Neural cell (in vitro differentiated cells): Measurements from ENCODE around the gene SEPTIN2. TPM values are rescaled to one million over a fixed set of nuclear protein-coding genes. Genes with fewer than 3 reads are reported as not detected.

Source experiments
- H2AFZ ChIP-seq: fragments of 200-600, 300-800 bp; sonication (generic), shearing (Covaris generic); 2 replicates; pipeline ENCODE4 v1.6.0; 2014; ENCODE audit warnings: low read depth, mild to moderate bottlenecking, antibody characterized with exemption, low read length, moderate library complexity
- H3F3A ChIP-seq: fragments of 200-600 bp; shearing (Covaris generic); 2 replicates; pipeline ENCODE4 v1.6.1; 2016; ENCODE audit warnings: mild to moderate bottlenecking, moderate library complexity, mixed read lengths, antibody characterized with exemption, low read length; ENCODE audit not compliant: insufficient read depth, poor library complexity, severe bottlenecking
- H3K27ac ChIP-seq: fragments of 200-600, 300-800 bp; sonication (generic), shearing (Covaris generic); 2 replicates; pipeline ENCODE4 v1.5.1; 2014; ENCODE audit warnings: mild to moderate bottlenecking, low read length, moderate library complexity
- H3K27me3 ChIP-seq: fragments of 300-800, 200-600 bp; sonication (generic), shearing (Covaris generic); 2 replicates; pipeline ENCODE4 v1.6.0; 2014; ENCODE audit warnings: mild to moderate bottlenecking, low read depth, low read length, moderate library complexity; ENCODE audit not compliant: insufficient read depth
- H3K36me3 ChIP-seq: fragments of 300-800, 200-600 bp; sonication (generic), shearing (Covaris generic); 2 replicates; pipeline ENCODE4 v1.5.1; 2014; ENCODE audit warnings: mild to moderate bottlenecking, antibody characterized with exemption, low read length, moderate library complexity; ENCODE audit not compliant: insufficient read depth
- H3K4me2 ChIP-seq: fragments of 300-800, 200-600 bp; sonication (generic), shearing (Covaris generic); 2 replicates; pipeline ENCODE4 v1.6.0; 2014; ENCODE audit warnings: mild to moderate bottlenecking, low read length
- H3K4me3 ChIP-seq: fragments of 300-800, 200-600 bp; sonication (generic), shearing (Covaris generic); 2 replicates; pipeline ENCODE4 v1.5.1; 2014; ENCODE audit warnings: mild to moderate bottlenecking, low read length, moderate library complexity
- H3K79me2 ChIP-seq: fragments of 200-600 bp; shearing (Covaris generic); replicated peaks from 2 replicates; pipeline ENCODE4 v1.6.0; 2014; ENCODE audit warnings: mild to moderate bottlenecking, low read length, moderate library complexity; ENCODE audit not compliant: insufficient read depth
- H3K9ac ChIP-seq: fragments of 300-800, 200-600 bp; sonication (generic), shearing (Covaris generic); 2 replicates; pipeline ENCODE4 v1.6.1; 2016; ENCODE audit warnings: mild to moderate bottlenecking, low read length, mixed read lengths
- H3K9me2 ChIP-seq: fragments of 200-600 bp; shearing (Covaris generic); 2 replicates; pipeline ENCODE4 v1.6.1; 2016; ENCODE audit warnings: mild to moderate bottlenecking, low read length, mixed read lengths; ENCODE audit not compliant: insufficient read depth
- H3K9me3 ChIP-seq: fragments of 200-600, 300-800 bp; sonication (generic), shearing (Covaris generic); 2 replicates; pipeline ENCODE4 v1.6.1; 2016; ENCODE audit warnings: mild to moderate bottlenecking, mixed run types, low read length, moderate library complexity, mixed read lengths
- H4K20me1 ChIP-seq: fragments of 200-600 bp; shearing (Covaris generic); 2 replicates; pipeline ENCODE4 v1.6.1; 2016; ENCODE audit warnings: mild to moderate bottlenecking, mixed run types; ENCODE audit not compliant: insufficient read depth
- EP300 ChIP-seq: fragments of 450-650 bp; conservative IDR thresholded peaks from 2 replicates; pipeline ENCODE4 v1.6.1; 2014; ENCODE audit warnings: antibody characterized with exemption, mild to moderate bottlenecking, moderate library complexity; ENCODE audit not compliant: poor library complexity, severe bottlenecking
- EZH2 ChIP-seq: fragments of 200-600, 300-800 bp; shearing (Covaris generic), sonication (generic); IDR thresholded peaks from 2 replicates; pipeline ENCODE4 v1.6.1; 2014; ENCODE audit warnings: antibody characterized with exemption, low read length, borderline replicate concordance, mild to moderate bottlenecking; ENCODE audit not compliant: insufficient read depth, poor library complexity, severe bottlenecking
- MXI1 ChIP-seq: fragments of 450-650 bp; conservative IDR thresholded peaks from 2 replicates; pipeline ENCODE4 v1.6.1; 2014; ENCODE audit warnings: antibody characterized with exemption, mild to moderate bottlenecking; ENCODE audit not compliant: poor library complexity, severe bottlenecking
- POLR2AphosphoS5 ChIP-seq: IDR thresholded peaks from 2 replicates; pipeline ENCODE4 v1.6.1; 2012
- RAD21 ChIP-seq: fragments of 450-650 bp; conservative IDR thresholded peaks from 2 replicates; pipeline ENCODE4 v1.6.1; 2014; ENCODE audit warnings: antibody characterized with exemption, mild to moderate bottlenecking, moderate library complexity
- SMC3 ChIP-seq: fragments of 450-650 bp; conservative IDR thresholded peaks from 2 replicates; pipeline ENCODE4 v1.6.1; 2014; ENCODE audit warnings: antibody characterized with exemption, mild to moderate bottlenecking, moderate library complexity; ENCODE audit not compliant: poor library complexity
- TAF1 ChIP-seq: IDR thresholded peaks from 2 replicates; pipeline ENCODE4 v1.6.1; 2012; ENCODE audit warnings: low read depth
- polyA plus RNA-seq: library from polyadenylated mRNA; depleted of rRNA; stranded (reverse); fragments of >200 nt; gene quantifications from 2 replicates; pipeline ENCODE4 v1.2.3, GENCODE V29; 2014
- TF ChIP-seq, protein P1 (sequence below): IDR thresholded peaks from 2 replicates; pipeline ENCODE4 v1.6.1; 2012; ENCODE audit warnings: borderline replicate concordance

Gene SEPTIN2
- polyA plus RNA-seq, 1 donor from 2014 or later: 467 TPM

DNA sequence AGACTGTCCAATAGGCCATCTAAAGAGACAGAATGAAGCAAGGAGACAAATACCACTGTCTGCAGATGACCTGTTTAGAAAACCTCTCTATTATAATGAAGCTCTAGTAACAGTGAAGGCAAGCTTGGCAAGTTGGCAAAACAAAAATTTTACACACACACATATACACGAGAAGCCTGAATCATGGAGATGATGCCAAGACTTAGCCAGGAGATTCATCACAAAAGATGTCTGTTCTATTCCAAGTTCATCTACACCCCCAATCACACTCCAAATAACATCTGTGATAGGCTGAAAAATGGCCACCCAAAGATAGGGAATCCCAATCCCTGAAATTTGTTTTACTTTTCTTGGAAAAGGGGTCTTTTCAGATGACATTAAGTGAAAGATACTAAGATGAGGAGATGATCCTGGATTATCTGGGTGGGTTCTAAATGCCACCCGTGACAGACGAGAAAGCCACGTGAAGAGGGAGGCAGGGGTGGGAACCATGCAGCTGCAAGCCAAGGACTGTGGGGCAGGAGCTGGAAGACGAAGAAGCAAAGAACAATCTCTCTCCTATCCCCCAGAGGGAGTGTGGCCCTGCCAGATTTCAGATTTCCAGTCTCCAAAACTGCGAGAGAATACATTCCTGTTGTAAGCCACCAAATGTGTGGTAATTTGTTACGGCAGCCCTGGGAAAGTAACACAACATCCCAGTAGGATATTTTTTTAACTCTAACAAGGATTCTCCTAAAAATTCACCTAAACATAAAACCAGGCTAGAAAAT is 20.2 kb upstream of the SEPTIN2 start:
- Histone ChIP-seq H3K4me2 (no peak overlapping the region), H3K9me2 (no peaks in the 10 kb centered on the region), H3K4me3 (no peak overlapping the region), H4K20me1 (no peaks in the 10 kb centered on the region), H3K9me3 (no peaks in the 10 kb centered on the region), H3K27ac (no peak overlapping the region), H3F3A (no peaks in the 10 kb centered on the region), H3K27me3 (no peaks in the 10 kb centered on the region), H3K36me3 (no peaks in the 10 kb centered on the region), H3K9ac (no peak overlapping the region), H2AFZ (no peak overlapping the region), H3K79me2 (peaks cover 7% of the 10 kb centered on the region)
- TF ChIP-seq, protein P1, sequence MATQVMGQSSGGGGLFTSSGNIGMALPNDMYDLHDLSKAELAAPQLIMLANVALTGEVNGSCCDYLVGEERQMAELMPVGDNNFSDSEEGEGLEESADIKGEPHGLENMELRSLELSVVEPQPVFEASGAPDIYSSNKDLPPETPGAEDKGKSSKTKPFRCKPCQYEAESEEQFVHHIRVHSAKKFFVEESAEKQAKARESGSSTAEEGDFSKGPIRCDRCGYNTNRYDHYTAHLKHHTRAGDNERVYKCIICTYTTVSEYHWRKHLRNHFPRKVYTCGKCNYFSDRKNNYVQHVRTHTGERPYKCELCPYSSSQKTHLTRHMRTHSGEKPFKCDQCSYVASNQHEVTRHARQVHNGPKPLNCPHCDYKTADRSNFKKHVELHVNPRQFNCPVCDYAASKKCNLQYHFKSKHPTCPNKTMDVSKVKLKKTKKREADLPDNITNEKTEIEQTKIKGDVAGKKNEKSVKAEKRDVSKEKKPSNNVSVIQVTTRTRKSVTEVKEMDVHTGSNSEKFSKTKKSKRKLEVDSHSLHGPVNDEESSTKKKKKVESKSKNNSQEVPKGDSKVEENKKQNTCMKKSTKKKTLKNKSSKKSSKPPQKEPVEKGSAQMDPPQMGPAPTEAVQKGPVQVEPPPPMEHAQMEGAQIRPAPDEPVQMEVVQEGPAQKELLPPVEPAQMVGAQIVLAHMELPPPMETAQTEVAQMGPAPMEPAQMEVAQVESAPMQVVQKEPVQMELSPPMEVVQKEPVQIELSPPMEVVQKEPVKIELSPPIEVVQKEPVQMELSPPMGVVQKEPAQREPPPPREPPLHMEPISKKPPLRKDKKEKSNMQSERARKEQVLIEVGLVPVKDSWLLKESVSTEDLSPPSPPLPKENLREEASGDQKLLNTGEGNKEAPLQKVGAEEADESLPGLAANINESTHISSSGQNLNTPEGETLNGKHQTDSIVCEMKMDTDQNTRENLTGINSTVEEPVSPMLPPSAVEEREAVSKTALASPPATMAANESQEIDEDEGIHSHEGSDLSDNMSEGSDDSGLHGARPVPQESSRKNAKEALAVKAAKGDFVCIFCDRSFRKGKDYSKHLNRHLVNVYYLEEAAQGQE: no peak
- no peak for TF ChIP-seq TAF1
- no peak for TF ChIP-seq RAD21
- no peak for TF ChIP-seq POLR2AphosphoS5
- no peak for TF ChIP-seq EP300
- TF ChIP-seq MXI1: no peak
- no peak for TF ChIP-seq SMC3

DNA sequence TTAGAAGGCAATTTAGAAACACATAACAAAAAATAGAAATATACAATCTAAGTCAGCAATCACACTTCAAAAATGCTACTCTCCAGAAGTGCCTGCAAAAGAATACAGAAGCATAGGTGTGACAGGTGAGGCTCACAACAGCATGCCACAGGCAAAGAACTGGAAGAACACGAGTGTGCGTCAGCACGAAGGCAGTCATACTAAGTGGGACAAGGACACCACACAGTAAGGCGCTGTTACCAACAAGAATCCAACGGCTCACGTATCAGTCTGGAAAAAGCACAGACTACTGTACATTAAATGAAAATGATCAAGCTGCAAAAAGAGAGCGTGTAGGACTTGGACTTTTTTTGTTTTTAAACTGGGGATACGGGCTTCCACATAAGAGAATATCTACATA is 19.0 kb upstream of the SEPTIN2 start:
- no peak overlapping the region for H3K4me2 ChIP-seq
- H3K27me3 ChIP-seq: no peaks in the 10 kb centered on the region
- H3F3A ChIP-seq: no peaks in the 10 kb centered on the region
- TF ChIP-seq, protein P1: no peak
- TF ChIP-seq POLR2AphosphoS5 (no peak), MXI1 (no peak), EZH2 (no peak), EP300 (no peak)
- no peak overlapping the region for H3K9ac ChIP-seq
- no peak overlapping the region for H3K4me3 ChIP-seq
- H3K79me2 ChIP-seq: peaks cover 8% of the 10 kb centered on the region
- no peaks in the 10 kb centered on the region for H4K20me1 ChIP-seq
- H2AFZ ChIP-seq: no peak overlapping the region
- no peaks in the 10 kb centered on the region for H3K9me3 ChIP-seq
- H3K36me3 ChIP-seq: no peaks in the 10 kb centered on the region
- H3K27ac ChIP-seq: no peak overlapping the region
- no peaks in the 10 kb centered on the region for H3K9me2 ChIP-seq
